ENCODE results near the gene RPS5. TPM values are rescaled to one million over a fixed set of nuclear protein-coding genes. Genes with fewer than 3 reads are reported as not detected.

RPS5 gene
- total and polyA plus RNA-seq, 9 of the 15 experiments (the other 6 are each of a cell fraction or from before 2014, with no cell fraction given) = 1,228 to 3,570 (median 2,484) TPM

- TF ChIP-seq ZNF518B (CRISPR knock-in tag; IDR thresholded peaks at IDR 0.05) (no peak), NR4A1 (CRISPR knock-in tag; IDR thresholded peaks at IDR 0.05) (peak; percentile 89), NR4A1 (tag; IDR thresholded peaks at IDR 0.05) (0 out of 2 replicates have a peak, but pooled peaks have one; percentile 27), EP300 (IDR thresholded peaks at IDR 0.05; ENCODE audit: low read length) (no peak), ZC3H8 (IDR thresholded peaks at IDR 0.05) (no peak), RBM39 (optimal IDR thresholded peaks at IDR 0.05; ENCODE audit: low read depth, low read length) (no peak), CBFA2T3 (IDR thresholded peaks at IDR 0.05) (no peak), TAF9B (IDR thresholded peaks at IDR 0.05; ENCODE audit: partially characterized antibody) (no peak), ZNF436 (CRISPR knock-in tag; IDR thresholded peaks at IDR 0.05) (no peak), ASH1L (IDR thresholded peaks at IDR 0.05; ENCODE audit: borderline replicate concordance, low read depth, partially characterized antibody) (no peak), RB1 (IDR thresholded peaks at IDR 0.05; ENCODE audit: low read depth) (peak; percentile 77; the same call in 1 of the 2 replicates), CCNT2 (IDR thresholded peaks at IDR 0.05; ENCODE audit: borderline replicate concordance, extremely low read depth, insufficient read length, low read depth, low read length) (peak; percentile 48), EHMT2 (IDR thresholded peaks at IDR 0.05) (no peak), BACH1 (tag; IDR thresholded peaks at IDR 0.05) (no peak), XRCC3 (IDR thresholded peaks at IDR 0.05) (no peak), POLR3G (IDR thresholded peaks at IDR 0.05; ENCODE audit: extremely low read depth, insufficient read length, insufficient replicate concordance) (no peak), JUN (IDR thresholded peaks at IDR 0.05; ENCODE audit: borderline replicate concordance, low read depth, low read length) (0 out of 2 replicates have a peak, but pooled peaks have one; percentile 21), JUN (CRISPR knock-in tag; IDR thresholded peaks at IDR 0.05; ENCODE audit: borderline replicate concordance) (no peak), ZNF507 (tag; conservative IDR thresholded peaks at IDR 0.05) (no peak), GATA2 (CRISPR knock-in tag; IDR thresholded peaks at IDR 0.05) (no peak), ZEB2 (IDR thresholded peaks at IDR 0.05) (no peak)
- TF ChIP-seq, protein P1, sequence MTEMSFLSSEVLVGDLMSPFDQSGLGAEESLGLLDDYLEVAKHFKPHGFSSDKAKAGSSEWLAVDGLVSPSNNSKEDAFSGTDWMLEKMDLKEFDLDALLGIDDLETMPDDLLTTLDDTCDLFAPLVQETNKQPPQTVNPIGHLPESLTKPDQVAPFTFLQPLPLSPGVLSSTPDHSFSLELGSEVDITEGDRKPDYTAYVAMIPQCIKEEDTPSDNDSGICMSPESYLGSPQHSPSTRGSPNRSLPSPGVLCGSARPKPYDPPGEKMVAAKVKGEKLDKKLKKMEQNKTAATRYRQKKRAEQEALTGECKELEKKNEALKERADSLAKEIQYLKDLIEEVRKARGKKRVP (CRISPR knock-in tag; IDR thresholded peaks at IDR 0.05) = 0 out of 2 replicates have a peak, but pooled peaks have one; percentile 12
Measured at GRCh38 chr19:58400916-58401839, 14.1 kb downstream of the RPS5 start (continued).
